A673 (cell line): ENCODE data around the gene ANKZF1. TPM values are rescaled to one million over a fixed set of nuclear protein-coding genes. Genes with fewer than 3 reads are reported as not detected.
"Not testable (repeated sequence)": the region's sequence is repeated elsewhere in the genome, so short reads cannot be mapped to it uniquely, and the experiment has no call there.

Experiments used
- BruUV-seq: library from RNA; stranded (reverse); fragments of 400-500 nt; replicated peaks from 2 replicates; lab custom pipeline; 2021; lab: Mats Ljungman, UMichigan
- CTCF ChIA-PET: fragments of 300-600 bp; sonication (Branson Sonifier 250); formaldehyde crosslinking; loops from one replicate; lab custom pipeline; 2022; ENCODE audit warnings: antibody characterized with exemption; lab: Charles Lee
- POLR2A ChIA-PET: fragments of 300-600 bp; sonication (Branson Sonifier 250); formaldehyde crosslinking; loops from one replicate; lab custom pipeline; 2022; ENCODE audit warnings: antibody characterized with exemption; ENCODE audit not compliant: low non-redundant PET; lab: Charles Lee
- DNase-seq: peaks from one replicate; pipeline ENCODE4 v3.0.0-alpha.2; 2015; ENCODE audit warnings: low spot score
- H3K27ac ChIP-seq: fragments of 200-600 bp; sonication (generic); 2 replicates; pipeline ENCODE4 v1.5.1; 2016; ENCODE audit warnings: mixed run types, low read depth, mild to moderate bottlenecking, mixed read lengths, antibody characterized with exemption, low read length; ENCODE audit not compliant: poor library complexity, severe bottlenecking
- H3K27me3 ChIP-seq: fragments of 200-600 bp; sonication (generic); replicated peaks from 2 replicates; pipeline ENCODE4 v1.6.1; 2017; ENCODE audit warnings: mixed run types, low read depth, mild to moderate bottlenecking, mixed read lengths, antibody characterized with exemption, low read length; ENCODE audit not compliant: insufficient read depth, poor library complexity
- H3K36me3 ChIP-seq: fragments of 200-600 bp; sonication (generic); 2 replicates; pipeline ENCODE4 v1.6.1; 2016; ENCODE audit warnings: mixed run types, mild to moderate bottlenecking, mixed read lengths, antibody characterized with exemption, low read length; ENCODE audit not compliant: insufficient read depth, poor library complexity, severe bottlenecking
- H3K4me1 ChIP-seq: fragments of 200-600 bp; sonication (generic); 2 replicates; pipeline ENCODE4 v1.6.1; 2017; ENCODE audit warnings: mixed run types, mild to moderate bottlenecking, mixed read lengths, antibody characterized with exemption, low read length; ENCODE audit not compliant: insufficient read depth, poor library complexity, severe bottlenecking
- H3K4me3 ChIP-seq: fragments of 200-600 bp; sonication (generic); 2 replicates; pipeline ENCODE4 v1.5.1; 2016; ENCODE audit warnings: low read depth, mixed run types, mild to moderate bottlenecking, mixed read lengths, low read length; ENCODE audit not compliant: poor library complexity, severe bottlenecking
- H3K9me3 ChIP-seq: fragments of 200-600 bp; sonication (generic); 2 replicates; pipeline ENCODE4 v1.6.1; 2016; ENCODE audit warnings: mixed run types, low read depth, mild to moderate bottlenecking, mixed read lengths, antibody characterized with exemption, low read length; ENCODE audit not compliant: poor library complexity, severe bottlenecking
- EZH2 ChIP-seq: fragments of 200-600 bp; sonication (generic); IDR thresholded peaks from 2 replicates; pipeline ENCODE4 v1.6.1; 2017; ENCODE audit warnings: borderline replicate concordance, low read depth, mild to moderate bottlenecking, mixed read lengths, antibody characterized with exemption, low read length; ENCODE audit not compliant: poor library complexity, severe bottlenecking
- intact Hi-C: fragments of 100-400 bp; cut with micrococcal nuclease; formaldehyde crosslinking; loops from one replicate; pipeline ENCODE4 v1.10.0; 2022; ENCODE audit not compliant: unreplicated experiment
- total RNA-seq: library from RNA; stranded (reverse); gene quantifications from 2 replicates; pipeline ENCODE4 v1.2.3, GENCODE V29; 2021
- TF ChIP-seq, protein P1 (sequence below): fragments of 300-800, 200-600 bp; sonication (generic); conservative IDR thresholded peaks from 2 replicates; pipeline ENCODE4 v1.5.1; 2017; ENCODE audit warnings: low read depth, mild to moderate bottlenecking, antibody characterized with exemption, low read length, moderate library complexity, mixed read lengths

The ANKZF1 gene
- total RNA-seq, 1 experiment from 2014 or later = 30.6 TPM

DNA sequence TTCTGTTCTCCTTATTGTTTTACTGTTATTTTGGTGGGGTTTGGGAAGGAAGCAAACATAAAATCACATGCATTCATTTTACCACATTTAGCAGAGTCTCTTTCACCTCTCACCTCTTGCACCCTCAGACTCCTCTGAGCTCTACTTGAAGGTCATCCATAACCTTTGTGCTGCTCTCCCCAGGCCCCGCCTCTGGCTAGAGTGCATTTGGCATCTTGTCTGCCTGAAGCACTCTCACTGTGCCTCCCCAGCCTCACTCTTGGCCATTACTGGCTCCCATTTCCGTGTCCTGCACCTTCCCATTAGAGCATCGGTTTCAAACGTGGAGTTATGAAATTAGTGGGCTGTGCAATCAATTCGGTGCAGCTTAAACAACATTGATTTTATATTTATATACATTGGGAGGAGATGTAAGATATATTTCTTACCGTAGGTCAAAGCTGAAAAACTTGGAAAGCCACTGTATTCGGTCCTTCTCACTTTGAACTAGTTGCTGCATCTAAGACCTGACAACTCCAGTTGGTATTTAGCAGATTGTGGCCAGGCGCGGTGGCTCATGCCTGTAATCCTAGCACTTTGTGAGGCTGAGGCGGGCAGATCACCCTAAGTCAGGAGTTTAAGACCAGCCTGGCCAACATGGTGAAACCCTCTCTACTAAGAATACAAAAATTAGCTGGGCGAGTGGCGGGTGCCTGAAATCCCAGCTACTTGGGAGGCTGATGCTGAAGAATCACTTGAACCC lies 30.0 kb upstream of the ANKZF1 start:
- H3K9me3 ChIP-seq = no peaks in the 10 kb centered on the region
- intact Hi-C loops = no loop called here
- H3K27ac ChIP-seq = no peak overlapping the region
- BruUV-seq = no TSS peak
- no peaks in the 10 kb centered on the region for H3K27me3 ChIP-seq
- H3K4me3 ChIP-seq = no peak overlapping the region
- no peak for DNase-seq
- ChIA-PET POLR2A (interaction anchor here (0.6 kb wide), 1 partner anchor 17 kb away, joined by 5 read pairs; no protein-coding TSS in a partner anchor), CTCF (interaction anchor here (0.6 kb wide), 1 partner anchor 63 kb away, joined by 3 read pairs; no protein-coding TSS in a partner anchor)
- no peak for TF ChIP-seq EZH2
- TF ChIP-seq, protein P1, sequence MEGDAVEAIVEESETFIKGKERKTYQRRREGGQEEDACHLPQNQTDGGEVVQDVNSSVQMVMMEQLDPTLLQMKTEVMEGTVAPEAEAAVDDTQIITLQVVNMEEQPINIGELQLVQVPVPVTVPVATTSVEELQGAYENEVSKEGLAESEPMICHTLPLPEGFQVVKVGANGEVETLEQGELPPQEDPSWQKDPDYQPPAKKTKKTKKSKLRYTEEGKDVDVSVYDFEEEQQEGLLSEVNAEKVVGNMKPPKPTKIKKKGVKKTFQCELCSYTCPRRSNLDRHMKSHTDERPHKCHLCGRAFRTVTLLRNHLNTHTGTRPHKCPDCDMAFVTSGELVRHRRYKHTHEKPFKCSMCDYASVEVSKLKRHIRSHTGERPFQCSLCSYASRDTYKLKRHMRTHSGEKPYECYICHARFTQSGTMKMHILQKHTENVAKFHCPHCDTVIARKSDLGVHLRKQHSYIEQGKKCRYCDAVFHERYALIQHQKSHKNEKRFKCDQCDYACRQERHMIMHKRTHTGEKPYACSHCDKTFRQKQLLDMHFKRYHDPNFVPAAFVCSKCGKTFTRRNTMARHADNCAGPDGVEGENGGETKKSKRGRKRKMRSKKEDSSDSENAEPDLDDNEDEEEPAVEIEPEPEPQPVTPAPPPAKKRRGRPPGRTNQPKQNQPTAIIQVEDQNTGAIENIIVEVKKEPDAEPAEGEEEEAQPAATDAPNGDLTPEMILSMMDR = no peak
- no peaks in the 10 kb centered on the region for H3K4me1 ChIP-seq
- no peaks in the 10 kb centered on the region for H3K36me3 ChIP-seq

DNA sequence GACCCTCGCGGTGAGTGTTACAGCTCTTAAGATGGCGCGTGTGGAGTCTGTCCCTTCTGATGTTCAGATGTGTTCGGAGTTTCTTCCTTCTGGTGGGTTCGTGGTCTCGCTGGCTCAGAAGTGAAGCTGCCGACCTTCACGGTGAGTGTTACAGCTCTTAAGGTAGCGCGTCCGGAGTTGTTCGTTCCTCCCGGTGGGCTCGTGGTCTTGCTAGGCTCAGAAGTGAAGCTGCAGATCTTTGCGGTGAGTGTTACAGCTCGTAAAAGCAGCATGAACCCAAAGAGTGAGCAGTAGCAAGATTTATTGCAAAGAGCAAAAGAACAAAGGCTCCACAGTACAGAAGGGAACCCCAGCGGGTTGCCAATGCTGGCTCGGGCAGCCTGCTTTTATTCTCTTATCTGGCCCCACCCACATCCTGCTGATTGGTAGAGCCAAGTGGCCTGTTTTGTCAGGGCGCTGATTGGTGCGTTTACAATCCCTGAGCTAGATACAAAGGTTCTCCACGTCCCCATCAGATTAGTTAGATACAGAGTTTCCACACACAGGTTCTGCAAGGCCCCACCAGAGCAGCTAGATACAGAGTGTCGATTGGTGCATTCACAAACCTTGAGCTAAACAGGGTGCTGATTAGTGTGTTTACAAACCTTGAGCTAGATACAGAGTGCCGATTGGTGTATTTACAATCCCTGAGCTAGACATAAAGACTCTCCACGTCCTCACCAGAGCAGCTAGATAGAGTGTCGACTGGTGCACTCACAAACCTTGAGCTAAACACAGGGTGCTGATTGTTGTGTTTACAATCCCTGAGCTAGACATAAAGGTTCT lies 28.9 kb upstream of the ANKZF1 start:
- H3K27me3 ChIP-seq, H3K9me3 ChIP-seq, H3K4me3 ChIP-seq, H3K4me1 ChIP-seq, H3K36me3 ChIP-seq, CTCF ChIA-PET, intact Hi-C loops, H3K27ac ChIP-seq: not testable (repeated sequence)
- TSS peak; percentile 87 for BruUV-seq
- peak; percentile 62 for DNase-seq
- POLR2A ChIA-PET = interaction anchor here (0.6 kb wide), 1 partner anchor 16 kb away, joined by 5 read pairs; no protein-coding TSS in a partner anchor

DNA sequence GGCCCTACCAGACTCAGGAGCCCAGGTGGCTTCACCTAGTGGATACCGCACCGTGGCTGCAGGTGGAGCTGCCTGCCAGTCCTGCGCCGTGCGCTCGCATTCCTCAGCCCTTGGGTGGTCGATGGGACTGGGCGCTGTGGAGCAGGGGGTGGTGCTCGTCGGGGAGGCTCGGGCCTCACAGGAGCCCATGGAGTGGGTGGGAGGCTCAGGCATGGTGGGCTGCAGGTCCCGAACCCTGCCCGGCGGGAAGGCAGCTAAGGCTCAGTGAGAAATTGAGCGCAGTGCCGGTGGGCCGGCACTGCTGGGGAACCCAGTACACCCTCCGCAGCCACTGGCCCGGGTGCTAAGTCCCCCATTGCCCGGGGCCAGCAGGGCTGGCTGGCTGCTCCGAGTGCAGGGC lies 28.3 kb upstream of the ANKZF1 start:
- H3K27me3 ChIP-seq, H3K27ac ChIP-seq, intact Hi-C loops, POLR2A ChIA-PET, BruUV-seq, H3K9me3 ChIP-seq, H3K4me1 ChIP-seq, H3K4me3 ChIP-seq, CTCF ChIA-PET, DNase-seq, H3K36me3 ChIP-seq: not testable (repeated sequence)
